ENCODE measurements around the gene SMG6.
A peak's percentile ranks its signal among the peaks of the same experiment; 100 is the strongest.

Gene SMG6

GRCh38 chr17:2075336-2076086 lies 228.1 kb downstream of the SMG6 start:
- H3K4me1 ChIP-seq (ENCODE audit: control insufficient read depth, insufficient read depth, low read length) = peaks cover 3% of the 10 kb centered on the region; the same call in 1 of the 2 replicates

DNA sequence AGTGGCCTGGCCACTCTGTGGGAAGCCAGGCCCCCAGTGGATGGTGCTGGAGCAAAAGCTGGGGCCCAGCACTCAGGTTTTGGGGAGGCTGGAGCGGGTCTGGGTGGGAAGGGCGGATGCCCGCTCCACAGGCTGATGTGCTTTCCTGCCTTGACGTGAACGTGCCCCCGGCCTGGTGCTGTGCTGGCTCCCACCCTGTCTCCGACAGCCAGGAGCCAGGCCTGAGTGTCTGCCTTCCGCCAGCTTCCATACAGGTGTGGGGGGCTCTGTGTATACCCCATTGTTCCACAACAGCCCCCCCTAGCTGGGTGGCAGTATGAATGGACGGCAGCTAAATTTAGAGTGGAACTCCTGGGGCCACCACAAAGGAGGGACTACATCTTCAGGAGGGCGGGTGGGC lies 228.7 kb downstream of the SMG6 start:
- no peaks in the 10 kb centered on the region for H3K9me3 ChIP-seq (ENCODE audit: control insufficient read depth, insufficient read depth, low read depth, low read length)
- H3K4me1 ChIP-seq (ENCODE audit: control insufficient read depth, insufficient read depth, low read length) = peaks cover 3% of the 10 kb centered on the region; the same call in 1 of the 2 replicates
- TF ChIP-seq ZNF792 (tag by site-specific recombination; IDR thresholded peaks at IDR 0.05) = no peak
- TF ChIP-seq YY2 (tag by site-specific recombination; IDR thresholded peaks at IDR 0.05) = no peak
- no peak for TF ChIP-seq ZNF341 (tag by site-specific recombination; IDR thresholded peaks at IDR 0.05; ENCODE audit: low read depth)
- TF ChIP-seq ZFP41 (tag by site-specific recombination; IDR thresholded peaks at IDR 0.05; ENCODE audit: borderline replicate concordance) = no peak
- no peak for TF ChIP-seq HIC1 (tag by site-specific recombination; IDR thresholded peaks at IDR 0.05)
- ChIA-PET CTCF (interaction anchor here (0.5 to 3.8 kb wide), 6 partner anchors 10 to 170 kb away, joined by 3 to 18 read pairs (median 4); partner anchors contain the start of gene HIC1), POLR2A (interaction anchor here (1.2 kb wide), 1 partner anchor 13 kb away, joined by 3 read pairs; no protein-coding TSS in a partner anchor)
- no peak overlapping the region for H3K4me3 ChIP-seq (ENCODE audit: low read depth, low read length)
- no peak overlapping the region for H3K27ac ChIP-seq (ENCODE audit: extremely low read depth, low read depth, low read length)
- H3K36me3 ChIP-seq (ENCODE audit: control insufficient read depth in 2 of 2, insufficient read depth in 1 of 2, low read length in 2 of 2) = peaks cover 4 to 60% of the 10 kb centered on the region in 2 experiments; a peak in 2 of 3 replicates

More at GRCh38 chr17:2075336-2076086, 228.1 kb downstream of the SMG6 start:
- Histone ChIP-seq H3K36me3 (ENCODE audit: control insufficient read depth in 2 of 2, insufficient read depth in 1 of 2, low read length in 2 of 2) (peaks cover 4 to 57% of the 10 kb centered on the region in 2 experiments; a peak in 2 of 3 replicates), H3K9me3 (ENCODE audit: control insufficient read depth, insufficient read depth, low read depth, low read length) (no peaks in the 10 kb centered on the region), H3K4me3 (ENCODE audit: low read depth, low read length) (no peak overlapping the region), H3K27ac (ENCODE audit: extremely low read depth, low read depth, low read length) (peak overlapping the region; percentile 42; the same call in 1 of the 2 replicates)
- ChIA-PET POLR2A (interaction anchor here (1.2 kb wide), 1 partner anchor 12 kb away, joined by 3 read pairs; no protein-coding TSS in a partner anchor), CTCF (interaction anchor here (0.5 to 3.8 kb wide), 8 partner anchors 8 to 169 kb away, joined by 3 to 18 read pairs (median 4); partner anchors contain the start of gene HIC1)
- TF ChIP-seq ZNF704 (tag by site-specific recombination; IDR thresholded peaks at IDR 0.05) = no peak
- TF ChIP-seq ZFHX2 (tag by site-specific recombination; conservative IDR thresholded peaks at IDR 0.05) = peak; percentile 95
- no peak for TF ChIP-seq BCL11B (tag by site-specific recombination; IDR thresholded peaks at IDR 0.05; ENCODE audit: low read depth)
- TF ChIP-seq ZNF350 (tag by site-specific recombination; IDR thresholded peaks at IDR 0.05) = no peak
- peak; percentile 94 for TF ChIP-seq EGR2 (tag by site-specific recombination; IDR thresholded peaks at IDR 0.05; ENCODE audit: low read depth)
- no peak for TF ChIP-seq ZNF248 (tag by site-specific recombination; IDR thresholded peaks at IDR 0.05)
- TF ChIP-seq ZNF621 (tag by site-specific recombination; IDR thresholded peaks at IDR 0.05) = no peak

DNA sequence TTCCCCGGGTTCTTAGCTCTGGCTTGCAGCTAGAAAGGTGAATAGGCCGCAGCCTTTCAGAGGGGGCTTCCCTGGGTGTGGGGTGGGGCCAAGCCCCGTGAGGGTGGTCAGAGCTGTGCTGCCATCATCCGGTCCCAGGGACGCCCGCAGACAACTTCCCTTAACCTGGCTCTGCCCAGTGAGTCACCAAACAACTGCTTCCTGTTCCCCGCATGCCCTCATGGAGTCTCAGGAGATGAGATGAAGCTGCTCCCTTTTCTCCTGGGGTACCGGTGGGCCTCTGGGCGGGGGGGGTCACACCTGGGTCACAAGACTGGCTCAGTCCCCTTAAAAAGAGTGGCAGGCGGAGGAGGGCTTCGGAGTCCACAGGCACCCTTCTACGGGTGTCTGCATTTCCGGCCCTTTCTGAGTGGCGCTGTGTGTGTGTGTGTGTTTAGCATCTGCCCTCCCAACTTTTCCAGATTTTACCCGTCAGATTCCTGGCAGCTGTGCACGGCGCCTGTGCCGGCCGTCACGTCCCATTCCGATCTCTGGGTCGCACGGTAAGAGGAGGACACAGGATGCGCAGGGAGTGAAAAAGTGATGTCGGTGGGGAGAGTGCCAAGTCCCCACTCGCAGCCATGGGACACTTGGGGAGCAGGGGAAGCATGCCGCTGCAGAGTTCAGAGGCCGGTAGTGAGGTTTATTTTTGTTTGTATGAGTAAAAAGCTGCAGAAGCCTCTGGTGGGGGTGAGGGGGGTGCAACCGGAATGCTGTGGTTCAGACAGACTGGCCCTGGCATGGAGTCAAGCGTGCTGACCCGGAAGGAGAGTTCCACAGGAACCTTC lies 231.9 kb downstream of the SMG6 start:
- peaks cover 0 to 59% of the 10 kb centered on the region in 2 experiments; a peak in 1 of 3 replicates for H3K36me3 ChIP-seq (ENCODE audit: control insufficient read depth in 2 of 2, insufficient read depth in 1 of 2, low read length in 2 of 2)
- H3K4me3 ChIP-seq (ENCODE audit: low read depth, low read length) = no peak overlapping the region
- ChIA-PET POLR2A (no interaction called here), CTCF (interaction anchor here (0.9 to 1.1 kb wide), 4 partner anchors 10 to 173 kb away, joined by 3 to 5 read pairs (median 4); no protein-coding TSS in a partner anchor)
- H3K4me1 ChIP-seq (ENCODE audit: control insufficient read depth, insufficient read depth, low read length) = peaks cover 3% of the 10 kb centered on the region; the same call in 1 of the 2 replicates
- no peak overlapping the region for H3K27ac ChIP-seq (ENCODE audit: extremely low read depth, low read depth, low read length)
- no peaks in the 10 kb centered on the region for H3K9me3 ChIP-seq (ENCODE audit: control insufficient read depth, insufficient read depth, low read depth, low read length)
- TF ChIP-seq ZNF211 (tag by site-specific recombination; IDR thresholded peaks at IDR 0.05; ENCODE audit: low read depth) (no peak), GLIS2 (tag by site-specific recombination; IDR thresholded peaks at IDR 0.05) (no peak)
